Bronchial smooth muscle cell (primary cell): ENCODE data around the gene C7orf57. TPM values are rescaled to one million over a fixed set of nuclear protein-coding genes. Genes with fewer than 3 reads are reported as not detected.

Experiments used
- total RNA-seq: library from RNA; depleted of rRNA; stranded (reverse); fragments of >200 nt; gene quantifications from 2 replicates; pipeline ENCODE4 v1.2.1, GENCODE V29; 2014

C7orf57 gene
- not detected in 2 replicates for total RNA-seq

DNA sequence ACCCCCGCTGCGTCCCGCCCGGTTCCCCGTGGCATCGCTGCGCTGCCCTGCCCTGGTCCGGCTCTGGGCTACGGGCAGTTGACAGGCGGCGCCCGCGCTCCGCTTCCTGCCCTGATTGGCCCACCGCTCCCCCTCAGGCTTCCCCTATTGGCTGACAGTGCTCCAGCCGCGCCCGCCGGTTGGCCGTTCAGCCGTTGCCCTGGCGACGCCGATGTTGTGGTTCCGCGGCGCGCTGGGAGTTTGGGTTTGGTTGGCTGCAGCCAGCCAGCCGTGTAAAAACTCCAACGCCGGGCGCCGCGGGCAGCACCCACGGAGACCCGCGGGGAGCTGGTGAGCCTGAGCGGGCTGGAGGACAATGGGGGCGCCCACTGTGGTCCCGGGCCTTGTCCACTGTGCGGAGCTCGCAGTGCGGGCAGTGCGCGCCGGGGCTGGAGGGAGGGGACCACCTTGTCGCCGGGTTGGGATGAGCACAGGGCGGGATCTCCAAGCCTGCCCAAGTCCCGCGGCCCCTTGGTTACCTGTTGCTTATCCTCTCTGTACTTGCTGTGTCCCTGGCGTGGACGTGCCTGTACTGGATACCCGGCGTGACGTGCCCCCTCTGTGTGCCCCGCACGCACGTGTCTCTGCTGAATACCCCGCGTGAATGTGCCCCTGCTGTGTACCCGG, at the start of gene C7orf57:
Gene C7orf57, plus strand, starts transcription at position 243 of the 666 bp plus-strand sequence. CDS start 766 bp downstream, outside the sequence.

DNA sequence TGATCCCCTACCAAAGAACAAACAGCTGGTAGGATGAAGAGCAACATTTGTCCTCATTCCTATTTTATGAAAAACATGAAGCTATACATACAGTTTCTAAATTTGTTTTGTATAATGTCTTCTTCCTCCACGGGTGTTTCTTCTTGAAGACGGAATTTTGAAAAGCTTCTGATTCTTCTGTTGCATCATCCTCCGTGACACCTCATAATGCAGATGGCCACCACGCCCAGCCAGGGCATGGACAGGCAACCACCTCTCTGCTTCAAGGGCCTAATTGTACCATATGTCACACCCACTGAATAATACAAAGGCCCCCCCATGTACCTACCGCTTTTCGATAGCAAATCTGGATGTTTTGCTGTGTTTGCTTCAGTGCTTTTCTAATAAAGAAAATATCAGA, 6.4 kb upstream of the C7orf57 start, which contains the start of gene SUN3:
Gene SUN3, minus strand, starts transcription at position 170 of the 400 bp plus-strand sequence. Its CDS starts 169 bp downstream, at position 1.

GRCh38 chr7:48089046-48090003, 54.0 kb downstream of the C7orf57 start, which contains the start of gene UPP1:
Gene UPP1 (plus strand): TSS chr7:48089265. CDS start chr7:48094784, 5,519 bp downstream.

Other genes starting within 250 kb of the C7orf57 start
- under 0.01 TPM in 2 replicates for gene PKD1L1, start 87.1 kb upstream of the C7orf57 start, total RNA-seq
- 9.6 and 10.7 TPM in 2 replicates for gene HUS1, start 55.9 kb upstream of the C7orf57 start, total RNA-seq
- gene SUN3, start 6.4 kb upstream of the C7orf57 start, total RNA-seq: not detected in 2 replicates
- 3.8 and 6.1 TPM in 2 replicates for gene UPP1, start 53.7 kb downstream of the C7orf57 start, total RNA-seq
- 2.7 and 3.0 TPM in 2 replicates for gene ABCA13, start 135.9 kb downstream of the C7orf57 start, total RNA-seq